Progenitor cell of endocrine pancreas (in vitro differentiated cells): ENCODE results near the gene OR6N2. TPM values are rescaled to one million over a fixed set of nuclear protein-coding genes. Genes with fewer than 3 reads are reported as not detected.

Experiments
- DNase-seq: peaks from one replicate; pipeline ENCODE4 v3.0.0; 2021; ENCODE audit warnings: low spot score; ENCODE audit not compliant: unreplicated experiment
- H3K27ac Mint-ChIP-seq: 2 replicates; pipeline ENCODE4 v1.8.0; 2021; ENCODE audit warnings: mild to moderate bottlenecking, moderate library complexity, mixed read lengths
- H3K27me3 Mint-ChIP-seq: 2 replicates; pipeline ENCODE4 v1.8.0; 2021; ENCODE audit warnings: mixed read lengths
- H3K36me3 Mint-ChIP-seq: 2 replicates; pipeline ENCODE4 v1.8.0; 2022; ENCODE audit warnings: mixed read lengths; ENCODE audit not compliant: insufficient read depth
- H3K4me1 Mint-ChIP-seq: 2 replicates; pipeline ENCODE4 v1.8.0; 2021; ENCODE audit warnings: low read depth, mixed read lengths
- H3K4me3 Mint-ChIP-seq: 2 replicates; pipeline ENCODE4 v1.8.0; 2021; ENCODE audit warnings: low read depth, mild to moderate bottlenecking, moderate library complexity, mixed read lengths
- H3K9me3 Mint-ChIP-seq: 2 replicates; pipeline ENCODE4 v1.8.0; 2021; ENCODE audit warnings: low read depth, mixed read lengths
- CTCF ChIP-seq: fragments of 200-600 bp; sonication (generic); IDR thresholded peaks from one replicate; pipeline ENCODE4 v1.5.0; 2021; ENCODE audit warnings: antibody characterized with exemption, mild to moderate bottlenecking; ENCODE audit not compliant: unreplicated experiment
- total RNA-seq: library from RNA; stranded (reverse); gene quantifications from 2 replicates; pipeline ENCODE4 v1.2.1, GENCODE V29; 2021

OR6N2 gene
- total RNA-seq, 1 donor from 2014 or later: not detected

- no peak for DNase-seq
- H3K4me1 Mint-ChIP-seq: no peaks in the 10 kb centered on the region
- no peaks in the 10 kb centered on the region for H3K36me3 Mint-ChIP-seq
- no peaks in the 10 kb centered on the region for H3K9me3 Mint-ChIP-seq
- TF ChIP-seq CTCF: no peak
- no peak within 1 kb of the TSS for H3K4me3 Mint-ChIP-seq
- peaks cover 2% of the 10 kb centered on the region for H3K27me3 Mint-ChIP-seq
- H3K27ac Mint-ChIP-seq: no peak within 1 kb of the TSS
Measured at GRCh38 chr1:158771950-158772866, 8.8 kb downstream of the OR6N2 start, which contains the start of gene OR6N1. OR6N1 (minus strand) TSS chr1:158772195; CDS start chr1:158766682, 5,513 bp downstream.

GRCh38 chr1:158754420-158754819, 26.6 kb downstream of the OR6N2 start, which contains the start of gene OR6K6:
OR6K6 (plus strand) TSS chr1:158754720; CDS start chr1:158754888, 168 bp downstream.
- H3K36me3 Mint-ChIP-seq: no peaks in the 10 kb centered on the region
- no peak for TF ChIP-seq CTCF
- peaks cover 4% of the 10 kb centered on the region for H3K9me3 Mint-ChIP-seq
- H3K27ac Mint-ChIP-seq: peak within 1 kb of the TSS; percentile 74
- no peak within 1 kb of the TSS for H3K4me3 Mint-ChIP-seq
- no peaks in the 10 kb centered on the region for H3K27me3 Mint-ChIP-seq
- DNase-seq: no peak
- no peaks in the 10 kb centered on the region for H3K4me1 Mint-ChIP-seq

- Mint-ChIP-seq H3K27me3 (no peaks in the 10 kb centered on the region), H3K4me3 (no peak overlapping the region), H3K27ac (no peak overlapping the region), H3K4me1 (no peaks in the 10 kb centered on the region), H3K9me3 (no peaks in the 10 kb centered on the region), H3K36me3 (no peaks in the 10 kb centered on the region)
- DNase-seq: no peak
- no peak for TF ChIP-seq CTCF
Measured at GRCh38 chr1:158752155-158752712, 28.8 kb downstream of the OR6N2 start.

GRCh38 chr1:158735848-158736247, 45.2 kb downstream of the OR6N2 start:
- TF ChIP-seq CTCF: no peak
- Mint-ChIP-seq H3K4me3 (no peak overlapping the region), H3K27ac (no peak overlapping the region), H3K4me1 (no peaks in the 10 kb centered on the region), H3K27me3 (no peaks in the 10 kb centered on the region), H3K9me3 (no peaks in the 10 kb centered on the region), H3K36me3 (no peaks in the 10 kb centered on the region)
- DNase-seq: no peak

- TF ChIP-seq CTCF: no peak
- H3K27me3 Mint-ChIP-seq: peaks cover 4% of the 10 kb centered on the region
- H3K4me1 Mint-ChIP-seq: no peaks in the 10 kb centered on the region
- no peak overlapping the region for H3K4me3 Mint-ChIP-seq
- no peak overlapping the region for H3K27ac Mint-ChIP-seq
- no peaks in the 10 kb centered on the region for H3K9me3 Mint-ChIP-seq
- H3K36me3 Mint-ChIP-seq: no peaks in the 10 kb centered on the region
- DNase-seq: no peak
Measured at GRCh38 chr1:158732524-158732923, 48.5 kb downstream of the OR6N2 start.
